Measurements from ENCODE around the gene FANCL.
"Not testable (repeated sequence)": the region's sequence is repeated elsewhere in the genome, so short reads cannot be mapped to it uniquely, and the experiment has no call there.

The FANCL gene

GRCh38 chr2:58204195-58204959, 36.7 kb downstream of the FANCL start:
- DNase-seq (ENCODE audit: low read depth) = no peak

GRCh38 chr2:58203018-58203417, 38.1 kb downstream of the FANCL start:
- no peak for DNase-seq (ENCODE audit: low read depth)

GRCh38 chr2:58202404-58202803, 38.7 kb downstream of the FANCL start:
- DNase-seq (ENCODE audit: low read depth) = no peak

- DNase-seq (ENCODE audit: low read depth) = no peak
These were observed 43.2 kb downstream of the FANCL start for GRCh38 chr2:58197894-58198293.

GRCh38 chr2:58195662-58196061, 45.5 kb downstream of the FANCL start:
- DNase-seq (ENCODE audit: low read depth) = no peak

GRCh38 chr2:58194458-58194857, 46.7 kb downstream of the FANCL start:
- DNase-seq (ENCODE audit: low read depth) = no peak

- not testable (repeated sequence) for DNase-seq (ENCODE audit: low read depth)
These were observed 54.1 kb downstream of the FANCL start for GRCh38 chr2:58187022-58187421.

GRCh38 chr2:58186501-58186900, 54.6 kb downstream of the FANCL start:
- no peak for DNase-seq (ENCODE audit: low read depth)

- no peak for DNase-seq (ENCODE audit: low read depth)
These were observed 58.6 kb downstream of the FANCL start for GRCh38 chr2:58182527-58182926.

- no peak for DNase-seq (ENCODE audit: low read depth)
These were observed 60.5 kb downstream of the FANCL start for GRCh38 chr2:58180635-58181034.

- not testable (repeated sequence) for DNase-seq (ENCODE audit: low read depth)
These were observed 61.0 kb downstream of the FANCL start for GRCh38 chr2:58180175-58180574.

GRCh38 chr2:58177187-58177586, 63.9 kb downstream of the FANCL start:
- DNase-seq (ENCODE audit: low read depth) = not testable (repeated sequence)

GRCh38 chr2:58171831-58172230, 69.3 kb downstream of the FANCL start:
- DNase-seq (ENCODE audit: low read depth) = not testable (repeated sequence)

- not testable (repeated sequence) for DNase-seq (ENCODE audit: low read depth)
These were observed 70.7 kb downstream of the FANCL start for GRCh38 chr2:58170334-58170933.

- DNase-seq (ENCODE audit: low read depth) = not testable (repeated sequence)
These were observed 71.3 kb downstream of the FANCL start for GRCh38 chr2:58169845-58170244.

GRCh38 chr2:58168130-58168529, 73.0 kb downstream of the FANCL start:
- not testable (repeated sequence) for DNase-seq (ENCODE audit: low read depth)

- no peak for DNase-seq (ENCODE audit: low read depth)
These were observed 77.2 kb downstream of the FANCL start for GRCh38 chr2:58163913-58164312.

GRCh38 chr2:58158481-58158880, 82.6 kb downstream of the FANCL start:
- no peak for DNase-seq (ENCODE audit: low read depth)

GRCh38 chr2:58157754-58158153, 83.4 kb downstream of the FANCL start:
- no peak for DNase-seq (ENCODE audit: low read depth)

- no peak for DNase-seq (ENCODE audit: low read depth)
These were observed 84.3 kb downstream of the FANCL start for GRCh38 chr2:58156780-58157179.

- DNase-seq (ENCODE audit: low read depth) = no peak
These were observed 85.9 kb downstream of the FANCL start for GRCh38 chr2:58155160-58155778.

GRCh38 chr2:58146707-58147106, 94.4 kb downstream of the FANCL start:
- DNase-seq (ENCODE audit: low read depth) = no peak

GRCh38 chr2:58145769-58146168, 95.4 kb downstream of the FANCL start:
- not testable (repeated sequence) for DNase-seq (ENCODE audit: low read depth)

Measured in stimulated activated CD8-positive, alpha-beta memory T cell treated with anti-CD3 and anti-CD28 coated beads, Interleukin-12 subunit alpha, Interleukin-12 subunit beta, amount 100 ng/mL, for 1 hour (primary cell).